Neutrophil (primary cell): Measurements from ENCODE around the gene KIAA1671.

ENCODE experiments used
- H3K27ac ChIP-seq: fragments of 200-600 bp; sonication (generic); 2 replicates; pipeline ENCODE4 v1.5.1; 2016; ENCODE audit warnings: mild to moderate bottlenecking, moderate library complexity
- H3K27me3 ChIP-seq: fragments of 200-600 bp; sonication (generic); 2 replicates; pipeline ENCODE4 v1.6.0; 2016; ENCODE audit warnings: mild to moderate bottlenecking
- H3K36me3 ChIP-seq: fragments of 200-600 bp; sonication (generic); 2 replicates; pipeline ENCODE4 v1.5.1; 2017
- H3K4me1 ChIP-seq, 2 experiments: fragments of 200-600 bp in 1 of 2; sonication (generic) in 1 of 2; 1 replicate in 1 of 2; 2 replicates in 1 of 2; pipeline versions ENCODE4 v1.5.1 to v1.6.1; 2013 to 2016; ENCODE audit warnings: low read depth in 1 of 2, low read length in 1 of 2, mild to moderate bottlenecking in 1 of 2, moderate library complexity in 1 of 2; ENCODE audit not compliant: control insufficient read depth in 1 of 2, insufficient read depth in 1 of 2
- H3K4me3 ChIP-seq, 2 experiments: fragments of 200-600 bp in 1 of 2; sonication (generic) in 1 of 2; 1 replicate in 1 of 2; 2 replicates in 1 of 2; pipeline ENCODE4 v1.5.1; 2013 to 2016; ENCODE audit warnings: low read depth in 1 of 2, low read length in 1 of 2, mild to moderate bottlenecking in 1 of 2, moderate library complexity in 1 of 2
- H3K9me3 ChIP-seq: fragments of 200-600 bp; sonication (generic); 2 replicates; pipeline ENCODE4 v1.5.1; 2016
- TF ChIP-seq, protein P1 (sequence below): fragments of 200-600 bp; sonication (generic); IDR thresholded peaks from 2 replicates; pipeline ENCODE4 v1.5.1; 2016; ENCODE audit warnings: antibody characterized with exemption

The KIAA1671 gene

DNA sequence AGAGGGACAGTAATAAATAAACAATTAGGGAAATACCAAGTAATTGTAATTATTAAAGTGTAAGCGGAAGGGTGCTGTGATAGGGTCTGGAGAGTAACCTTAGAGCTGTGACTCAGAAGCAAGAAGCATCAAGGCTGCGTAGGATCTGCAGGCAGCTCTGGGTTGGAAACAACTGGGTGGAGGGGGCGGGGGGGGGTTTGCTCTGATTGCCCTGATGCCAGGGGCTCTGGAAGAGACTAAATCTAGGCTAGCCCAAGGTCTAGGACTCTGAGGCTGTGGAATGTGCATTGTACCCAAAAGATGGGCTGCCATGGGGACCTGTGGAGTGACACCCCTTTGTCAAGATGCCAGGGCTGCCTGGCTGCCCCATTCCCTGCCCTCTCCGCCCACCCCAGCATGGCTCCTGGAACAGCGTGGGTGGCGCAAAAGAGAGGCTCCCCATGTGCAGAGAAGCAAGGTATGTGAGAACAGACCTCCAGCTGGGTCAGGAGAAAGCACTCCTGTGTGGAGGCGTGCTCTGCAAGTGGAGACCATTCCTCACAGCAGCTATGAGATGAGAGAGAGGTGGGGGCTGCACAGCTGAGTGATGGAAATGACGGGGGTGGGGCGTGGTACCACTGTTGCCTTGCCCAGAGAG is 146.0 kb downstream of the KIAA1671 start:
- TF ChIP-seq, protein P1, sequence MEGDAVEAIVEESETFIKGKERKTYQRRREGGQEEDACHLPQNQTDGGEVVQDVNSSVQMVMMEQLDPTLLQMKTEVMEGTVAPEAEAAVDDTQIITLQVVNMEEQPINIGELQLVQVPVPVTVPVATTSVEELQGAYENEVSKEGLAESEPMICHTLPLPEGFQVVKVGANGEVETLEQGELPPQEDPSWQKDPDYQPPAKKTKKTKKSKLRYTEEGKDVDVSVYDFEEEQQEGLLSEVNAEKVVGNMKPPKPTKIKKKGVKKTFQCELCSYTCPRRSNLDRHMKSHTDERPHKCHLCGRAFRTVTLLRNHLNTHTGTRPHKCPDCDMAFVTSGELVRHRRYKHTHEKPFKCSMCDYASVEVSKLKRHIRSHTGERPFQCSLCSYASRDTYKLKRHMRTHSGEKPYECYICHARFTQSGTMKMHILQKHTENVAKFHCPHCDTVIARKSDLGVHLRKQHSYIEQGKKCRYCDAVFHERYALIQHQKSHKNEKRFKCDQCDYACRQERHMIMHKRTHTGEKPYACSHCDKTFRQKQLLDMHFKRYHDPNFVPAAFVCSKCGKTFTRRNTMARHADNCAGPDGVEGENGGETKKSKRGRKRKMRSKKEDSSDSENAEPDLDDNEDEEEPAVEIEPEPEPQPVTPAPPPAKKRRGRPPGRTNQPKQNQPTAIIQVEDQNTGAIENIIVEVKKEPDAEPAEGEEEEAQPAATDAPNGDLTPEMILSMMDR, result no peak
- Histone ChIP-seq H3K27ac (no peak overlapping the region), H3K27me3 (no peaks in the 10 kb centered on the region), H3K9me3 (no peaks in the 10 kb centered on the region), H3K4me1 (no peaks in the 10 kb centered on the region), H3K36me3 (no peaks in the 10 kb centered on the region), H3K4me3 (no peak overlapping the region)

DNA sequence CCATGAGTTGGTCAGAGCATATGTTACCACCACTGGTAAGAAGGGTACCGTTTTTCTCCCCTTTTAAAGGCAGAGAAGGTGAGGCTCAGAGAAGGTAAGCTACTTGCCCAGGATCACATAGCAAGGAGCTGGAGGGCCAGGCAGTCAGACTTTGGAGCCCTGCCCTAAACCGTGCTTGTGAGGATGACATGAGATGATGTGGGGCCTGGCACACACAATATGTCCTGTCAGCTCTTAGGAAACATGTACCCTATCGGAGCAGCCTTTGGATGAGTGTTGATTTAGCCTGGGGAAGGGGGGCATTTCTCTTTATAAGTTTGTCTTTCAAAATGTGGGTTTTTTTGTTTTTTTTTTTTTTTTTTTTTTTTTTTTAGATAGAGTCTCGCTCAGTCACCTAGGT is 146.7 kb downstream of the KIAA1671 start:
- no peaks in the 10 kb centered on the region for H3K4me1 ChIP-seq

DNA sequence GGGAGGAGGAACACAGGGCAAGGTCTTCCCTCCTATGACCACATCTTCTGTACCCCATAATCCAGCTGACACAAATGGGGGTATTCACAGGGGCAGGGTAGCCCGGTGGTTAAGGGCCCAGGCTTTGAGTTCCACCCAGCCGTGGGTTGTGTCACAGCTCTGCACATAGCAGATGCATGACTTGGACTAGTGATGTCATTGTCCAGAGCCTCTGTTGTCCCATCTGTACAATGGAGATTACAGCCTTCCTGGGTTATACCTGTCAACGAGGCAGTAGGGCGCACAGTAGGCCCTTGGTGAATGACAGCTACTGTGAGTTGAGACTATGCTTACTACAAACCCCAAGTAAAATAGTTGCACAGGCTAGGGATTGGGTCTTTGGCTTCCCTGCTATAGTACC is 147.9 kb downstream of the KIAA1671 start:
- Histone ChIP-seq H3K27me3 (no peaks in the 10 kb centered on the region), H3K4me1 (no peaks in the 10 kb centered on the region), H3K27ac (no peak overlapping the region), H3K4me3 (no peak overlapping the region), H3K9me3 (no peaks in the 10 kb centered on the region), H3K36me3 (no peaks in the 10 kb centered on the region)
- TF ChIP-seq, protein P1, result no peak

More for the DNA sequence above, 146.7 kb downstream of the KIAA1671 start:
- Histone ChIP-seq H3K27ac (no peak overlapping the region), H3K36me3 (no peaks in the 10 kb centered on the region), H3K9me3 (no peaks in the 10 kb centered on the region), H3K27me3 (no peaks in the 10 kb centered on the region), H3K4me3 (no peak overlapping the region)
- TF ChIP-seq, protein P1, result no peak

DNA sequence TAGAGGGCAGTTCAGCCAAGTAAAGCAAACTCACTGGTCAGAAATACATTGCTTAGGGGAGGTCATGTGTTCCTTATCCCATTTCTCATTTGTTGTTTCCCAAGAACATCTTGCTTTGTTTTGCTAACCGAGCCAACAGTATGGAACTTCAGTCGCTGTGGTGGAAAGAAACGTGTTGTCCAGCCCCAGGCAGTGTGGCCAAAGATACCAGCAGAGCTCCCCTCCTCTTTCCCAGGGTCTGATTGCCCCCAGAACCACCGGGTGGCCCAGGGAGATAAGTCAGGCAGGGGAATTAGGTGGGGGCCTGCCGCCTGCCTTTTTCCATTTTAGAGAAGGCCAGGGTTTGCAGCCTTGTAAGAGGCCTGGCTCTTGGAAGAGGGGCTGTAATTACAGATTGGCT is 148.4 kb downstream of the KIAA1671 start:
- Histone ChIP-seq H3K9me3 (no peaks in the 10 kb centered on the region), H3K36me3 (no peaks in the 10 kb centered on the region), H3K4me1 (no peaks in the 10 kb centered on the region), H3K4me3 (no peak overlapping the region), H3K27me3 (no peaks in the 10 kb centered on the region), H3K27ac (no peak overlapping the region)
- TF ChIP-seq, protein P1, result no peak

DNA sequence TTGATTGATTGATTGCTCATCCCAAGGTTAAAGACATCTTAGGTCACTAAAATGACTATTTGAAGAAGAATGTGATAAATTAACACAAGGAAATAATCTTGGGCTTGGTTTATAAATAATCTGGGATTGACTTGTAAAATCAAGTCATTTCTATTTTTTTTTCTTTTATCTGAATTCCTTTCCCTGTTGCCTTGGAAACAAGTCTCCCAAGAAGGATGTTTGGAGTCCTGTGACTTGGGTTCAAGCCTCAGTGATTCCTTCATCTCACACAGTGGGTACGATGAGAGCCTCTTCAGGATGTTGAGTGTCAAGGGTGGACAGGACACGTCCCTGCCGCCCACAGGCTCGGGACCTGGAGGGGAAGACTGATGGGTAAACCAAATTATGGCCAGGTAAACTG is 149.0 kb downstream of the KIAA1671 start:
- no peaks in the 10 kb centered on the region for H3K27me3 ChIP-seq
- H3K4me3 ChIP-seq, result no peak overlapping the region
- H3K4me1 ChIP-seq, result no peaks in the 10 kb centered on the region
- no peak overlapping the region for H3K27ac ChIP-seq
- no peaks in the 10 kb centered on the region for H3K36me3 ChIP-seq
- TF ChIP-seq, protein P1, result no peak
- H3K9me3 ChIP-seq, result no peaks in the 10 kb centered on the region

DNA sequence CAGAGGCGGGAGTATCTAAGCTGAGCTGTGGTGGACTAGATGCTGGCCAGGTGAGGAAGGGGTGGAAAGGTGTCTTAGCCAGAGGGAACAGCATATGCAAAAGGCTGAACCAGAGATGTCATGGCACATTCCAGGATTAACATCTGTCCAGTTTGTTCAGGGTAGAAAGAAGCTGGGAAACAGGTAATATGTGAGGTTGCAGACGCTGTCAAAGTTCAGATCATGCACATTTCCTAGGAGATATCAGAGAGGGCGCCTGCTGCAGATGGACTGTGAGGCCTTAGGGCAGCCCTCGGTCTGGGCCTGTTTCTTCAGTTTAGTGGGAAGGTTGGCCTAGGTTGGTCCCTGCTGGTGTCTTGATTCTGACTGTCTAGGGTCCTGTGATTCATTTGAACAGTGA is 149.5 kb downstream of the KIAA1671 start:
- Histone ChIP-seq H3K27me3 (no peaks in the 10 kb centered on the region), H3K4me1 (no peaks in the 10 kb centered on the region), H3K9me3 (no peaks in the 10 kb centered on the region), H3K4me3 (no peak overlapping the region), H3K36me3 (no peaks in the 10 kb centered on the region), H3K27ac (no peak overlapping the region)
- TF ChIP-seq, protein P1, result no peak
